GM23338 (cell line): Measurements from ENCODE around the gene AK3. TPM values are rescaled to one million over a fixed set of nuclear protein-coding genes. Genes with fewer than 3 reads are reported as not detected.

ENCODE experiments used
- ATAC-seq: fragments of 200-7000 bp; cut with Tn5 transposase; 3 replicates; pipeline ENCODE4 v1.9.1; 2020
- DNase-seq: peaks from one replicate; pipeline ENCODE4 v3.0.0-alpha.2; 2015; ENCODE audit warnings: low spot score
- H2AFZ ChIP-seq: fragments of 200-600 bp; sonication (generic); 2 replicates; pipeline ENCODE4 v1.8.0; 2016; ENCODE audit warnings: antibody characterized with exemption, mild to moderate bottlenecking, moderate library complexity
- H3F3A ChIP-seq: fragments of 200-600 bp; sonication (generic); replicated peaks from 2 replicates; pipeline ENCODE4 v1.8.0; 2017; ENCODE audit warnings: antibody characterized with exemption, mixed run types, low read depth
- H3K27ac ChIP-seq: fragments of 200-600 bp; sonication (generic); 2 replicates; pipeline ENCODE4 v1.6.1; 2016; ENCODE audit warnings: low read depth
- H3K27me3 ChIP-seq: fragments of 200-600 bp; sonication (generic); 2 replicates; pipeline ENCODE4 v1.8.0; 2016; ENCODE audit warnings: mild to moderate bottlenecking, mixed run types, moderate library complexity; ENCODE audit not compliant: insufficient read depth
- H3K36me3 ChIP-seq: fragments of 200-600 bp; sonication (generic); 2 replicates; pipeline ENCODE4 v1.8.0; 2016; ENCODE audit warnings: mild to moderate bottlenecking; ENCODE audit not compliant: insufficient read depth
- H3K4me1 ChIP-seq: fragments of 200-600 bp; sonication (generic); 2 replicates; pipeline ENCODE4 v1.8.0; 2016; ENCODE audit warnings: mild to moderate bottlenecking, moderate library complexity; ENCODE audit not compliant: insufficient read depth
- H3K4me2 ChIP-seq: fragments of 200-600 bp; sonication (generic); 2 replicates; pipeline ENCODE4 v1.7.1; 2017; ENCODE audit warnings: mixed run types
- H3K4me3 ChIP-seq: fragments of 200-600 bp; sonication (generic); 2 replicates; pipeline ENCODE4 v1.6.1; 2016; ENCODE audit warnings: mixed run types
- H3K79me2 ChIP-seq: fragments of 200-600 bp; sonication (generic); replicated peaks from 2 replicates; pipeline ENCODE4 v1.8.0; 2017; ENCODE audit warnings: mild to moderate bottlenecking; ENCODE audit not compliant: insufficient read depth
- H3K9me2 ChIP-seq: fragments of 200-600 bp; sonication (generic); 2 replicates; pipeline ENCODE4 v1.8.0; 2017; ENCODE audit not compliant: insufficient read depth
- H4K20me1 ChIP-seq: fragments of 200-600 bp; sonication (generic); replicated peaks from 2 replicates; pipeline ENCODE4 v1.8.0; 2017; ENCODE audit warnings: mild to moderate bottlenecking; ENCODE audit not compliant: insufficient read depth
- H3K27ac Mint-ChIP-seq: 2 replicates; pipeline ENCODE4 v1.8.0; 2020; ENCODE audit warnings: inconsistent platforms, mild to moderate bottlenecking, moderate library complexity, mixed read lengths
- H3K27me3 Mint-ChIP-seq: 3 replicates; pipeline ENCODE4 v1.8.0; 2022; ENCODE audit warnings: low read depth, mild to moderate bottlenecking, moderate library complexity, mixed read lengths, inconsistent platforms; ENCODE audit not compliant: insufficient read depth, poor library complexity
- H3K36me3 Mint-ChIP-seq: 3 replicates; pipeline ENCODE4 v1.8.0; 2021; ENCODE audit warnings: low read depth, mild to moderate bottlenecking, inconsistent platforms, moderate library complexity, mixed read lengths
- H3K4me1 Mint-ChIP-seq: 3 replicates; pipeline ENCODE4 v1.8.0; 2020; ENCODE audit warnings: mild to moderate bottlenecking, inconsistent platforms, mixed read lengths
- H3K4me3 Mint-ChIP-seq: 3 replicates; pipeline ENCODE4 v1.8.0; 2021; ENCODE audit warnings: moderate library complexity, mild to moderate bottlenecking, inconsistent platforms, mixed read lengths
- H3K9me3 Mint-ChIP-seq: 3 replicates; pipeline ENCODE4 v1.8.0; 2020; ENCODE audit warnings: moderate library complexity, mild to moderate bottlenecking, inconsistent platforms, mixed read lengths
- CREB1 ChIP-seq: fragments of 250-450 bp; sonication (Bioruptor Pico); IDR thresholded peaks from 2 replicates; pipeline ENCODE4 v1.5.0; 2020; ENCODE audit warnings: low read depth, mild to moderate bottlenecking, moderate library complexity
- CTCF ChIP-seq, 2 experiments: fragments of 200-600 bp in 1 of 2; sonication (generic) in 1 of 2; conservative IDR thresholded peaks; 2 replicates each; pipeline versions ENCODE4 v1.5.1 to v1.6.1; 2016 to 2017; ENCODE audit warnings: antibody characterized with exemption in 2 of 2, low read depth in 2 of 2, mild to moderate bottlenecking in 2 of 2, moderate library complexity in 1 of 2
- ETS1 ChIP-seq: IDR thresholded peaks from 2 replicates; pipeline ENCODE4 v1.6.1; 2016; ENCODE audit warnings: antibody characterized with exemption
- EZH2 ChIP-seq: fragments of 200-600 bp; sonication (generic); IDR thresholded peaks from one replicate; pipeline ENCODE4 v1.8.0; 2017; ENCODE audit warnings: antibody characterized with exemption, mild to moderate bottlenecking, low read depth; ENCODE audit not compliant: unreplicated experiment
- EZH2phosphoT487 ChIP-seq: fragments of 200-600 bp; sonication (generic); IDR thresholded peaks from one replicate; pipeline ENCODE4 v1.8.1; 2018; ENCODE audit warnings: antibody characterized with exemption; ENCODE audit not compliant: unreplicated experiment
- JUNB ChIP-seq: IDR thresholded peaks from one replicate; pipeline ENCODE4 v1.6.1; 2016; ENCODE audit warnings: antibody characterized with exemption; ENCODE audit not compliant: unreplicated experiment
- POLR2AphosphoS5 ChIP-seq: IDR thresholded peaks from 2 replicates; pipeline ENCODE4 v1.6.1; 2016; ENCODE audit warnings: antibody characterized with exemption, low read depth
- REST ChIP-seq: IDR thresholded peaks from one replicate; pipeline ENCODE4 v1.6.1; 2018; ENCODE audit warnings: antibody characterized with exemption; ENCODE audit not compliant: unreplicated experiment
- STAT1 ChIP-seq: IDR thresholded peaks from one replicate; pipeline ENCODE4 v1.6.1; 2016; ENCODE audit warnings: antibody characterized with exemption; ENCODE audit not compliant: unreplicated experiment
- ZNF114 ChIP-seq: fragments of 250-450 bp; sonication (Bioruptor Pico); IDR thresholded peaks from 2 replicates; pipeline ENCODE4 v1.5.0; 2020; ENCODE audit warnings: mild to moderate bottlenecking, moderate library complexity
- ZNF331 ChIP-seq: fragments of 250-450 bp; sonication (Bioruptor Pico); IDR thresholded peaks from 2 replicates; pipeline ENCODE4 v1.5.0; 2020; ENCODE audit warnings: low read depth, mild to moderate bottlenecking, moderate library complexity
- polyA plus RNA-seq: library from polyadenylated mRNA; unstranded; fragments of >200 nt; fragmentation: Nextera tagmentation; extraction: Ambion mirVana; gene quantifications from 2 replicates; pipeline ENCODE4 v1.2.1, GENCODE V29; 2016
- total RNA-seq: library from RNA; depleted of rRNA; stranded (reverse); fragments of >200 nt; shearing (Covaris generic); gene quantifications from 2 replicates; pipeline ENCODE4 v1.2.3, GENCODE V29; 2014

AK3 gene
- total and polyA plus RNA-seq, 2 experiments from 2014 or later, result 30.1 to 40.2 TPM

GRCh38 chr9:4718911-4719310, 22.1 kb downstream of the AK3 start:
- Histone ChIP-seq H3K4me1 (no peaks in the 10 kb centered on the region), H3K36me3 (peaks cover 15% of the 10 kb centered on the region; the same call in 1 of the 2 replicates), H3K27ac (no peak overlapping the region), H3K4me3 (no peak overlapping the region), H4K20me1 (no peaks in the 10 kb centered on the region; the same call in 1 of the 2 replicates), H3K4me2 (no peak overlapping the region), H3K79me2 (no peaks in the 10 kb centered on the region), H3K9me2 (no peaks in the 10 kb centered on the region; the same call in 1 of the 2 replicates), H3F3A (no peaks in the 10 kb centered on the region), H3K27me3 (no peaks in the 10 kb centered on the region), H2AFZ (no peak overlapping the region)
- Mint-ChIP-seq H3K4me1 (no peaks in the 10 kb centered on the region), H3K4me3 (no peak overlapping the region), H3K9me3 (peaks cover under 1% of the 10 kb centered on the region; the same call in 1 of the 3 replicates), H3K27me3 (no peaks in the 10 kb centered on the region), H3K27ac (no peak overlapping the region), H3K36me3 (peaks cover 31% of the 10 kb centered on the region)
- ATAC-seq (no peak), DNase-seq (no peak)
- TF ChIP-seq CREB1 (no peak), EZH2 (no peak)

- Mint-ChIP-seq H3K4me1 (no peaks in the 10 kb centered on the region), H3K4me3 (no peak overlapping the region), H3K27ac (no peak overlapping the region), H3K9me3 (peaks cover 3% of the 10 kb centered on the region; the same call in 2 of the 3 replicates), H3K36me3 (peaks cover 34% of the 10 kb centered on the region), H3K27me3 (no peaks in the 10 kb centered on the region)
- Histone ChIP-seq H2AFZ (no peak overlapping the region), H3K4me2 (no peak overlapping the region), H4K20me1 (no peaks in the 10 kb centered on the region; the same call in 1 of the 2 replicates), H3K4me3 (no peak overlapping the region), H3K27ac (no peak overlapping the region), H3K9me2 (no peaks in the 10 kb centered on the region; the same call in 1 of the 2 replicates), H3K36me3 (peaks cover 21% of the 10 kb centered on the region), H3F3A (no peaks in the 10 kb centered on the region), H3K27me3 (no peaks in the 10 kb centered on the region), H3K4me1 (no peaks in the 10 kb centered on the region), H3K79me2 (no peaks in the 10 kb centered on the region)
- no peak for TF ChIP-seq ZNF114 (CRISPR knock-in tag)
- no peak for TF ChIP-seq ETS1
- no peak for TF ChIP-seq EZH2phosphoT487
- DNase-seq (no peak), ATAC-seq (no peak)
These were observed 23.2 kb downstream of the AK3 start for GRCh38 chr9:4717815-4718214.

GRCh38 chr9:4716163-4716562, 24.8 kb downstream of the AK3 start:
- Histone ChIP-seq H3K4me3 (no peak overlapping the region), H3F3A (no peaks in the 10 kb centered on the region), H3K27me3 (no peaks in the 10 kb centered on the region), H3K9me2 (no peaks in the 10 kb centered on the region), H4K20me1 (no peaks in the 10 kb centered on the region; the same call in 1 of the 2 replicates), H3K79me2 (no peaks in the 10 kb centered on the region), H3K4me2 (no peak overlapping the region), H3K4me1 (no peaks in the 10 kb centered on the region), H2AFZ (no peak overlapping the region), H3K27ac (no peak overlapping the region; the same call in 1 of the 2 replicates), H3K36me3 (peaks cover 23% of the 10 kb centered on the region)
- ATAC-seq (no peak), DNase-seq (no peak)
- peaks cover 3% of the 10 kb centered on the region; the same call in 2 of the 3 replicates for H3K9me3 Mint-ChIP-seq
- no peaks in the 10 kb centered on the region for H3K4me1 Mint-ChIP-seq
- no peak overlapping the region for H3K27ac Mint-ChIP-seq
- no peaks in the 10 kb centered on the region for H3K27me3 Mint-ChIP-seq
- TF ChIP-seq ZNF331 (CRISPR knock-in tag) (no peak), EZH2phosphoT487 (no peak), REST (no peak), ETS1 (no peak), JUNB (no peak), CTCF (conservative IDR thresholded peaks at IDR 0.05; ENCODE audit: low read depth in 2 of 2) (no peak), ZNF114 (CRISPR knock-in tag) (no peak), STAT1 (no peak), POLR2AphosphoS5 (no peak), EZH2 (no peak)
- H3K36me3 Mint-ChIP-seq, result peaks cover 37% of the 10 kb centered on the region
- no peak overlapping the region for H3K4me3 Mint-ChIP-seq
